Middle frontal gyrus (tissue), 1 donor: Measurements from ENCODE around the gene NF1.
"Not testable (repeated sequence)": the region's sequence is repeated elsewhere in the genome, so short reads cannot be mapped to it uniquely, and the experiment has no call there.

ENCODE experiments used
- DNase-seq: peaks from one replicate; pipeline ENCODE4 v3.0.0-alpha.2; 2015; ENCODE audit warnings: low spot score; ENCODE audit errors: extremely low spot score

The NF1 gene

DNA sequence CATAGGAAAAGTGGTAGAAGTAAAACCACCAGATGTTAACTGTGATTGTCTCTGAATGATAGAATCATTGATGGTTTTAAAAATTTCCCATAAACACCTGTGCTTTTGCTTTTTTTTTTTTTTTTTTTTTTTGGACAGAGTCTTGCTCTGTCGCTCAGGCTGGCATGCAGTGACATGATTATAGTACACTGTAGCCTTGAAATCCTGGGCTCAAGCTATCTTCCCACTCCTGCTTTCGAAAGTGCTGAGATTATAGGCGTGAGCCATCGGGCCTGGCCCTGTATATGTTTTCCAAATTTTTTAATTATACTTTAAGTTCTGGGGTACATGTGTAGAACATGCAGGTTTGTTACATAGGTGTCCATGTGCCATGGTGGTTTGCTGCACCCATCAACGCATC lies 80.5 kb downstream of the NF1 start:
- DNase-seq = no peak

DNA sequence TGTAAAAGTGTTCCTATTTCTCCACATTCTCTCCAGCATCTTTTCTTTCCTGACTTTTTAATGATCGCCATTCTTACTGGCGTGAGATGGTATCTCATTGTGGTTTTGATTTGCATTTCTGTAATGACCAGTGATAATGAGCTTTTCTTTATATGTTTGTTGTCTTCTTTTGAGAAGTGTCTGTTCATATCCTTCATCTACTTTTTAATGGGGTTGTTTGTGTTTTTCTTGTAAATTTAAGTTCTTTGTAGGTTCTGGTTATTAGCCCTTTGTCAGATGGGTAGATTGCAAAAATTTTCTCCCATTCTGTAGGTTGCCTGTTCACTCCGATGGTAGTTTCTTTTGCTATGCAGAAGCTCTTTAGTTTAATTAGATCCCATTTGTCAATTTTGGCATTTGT lies 81.4 kb downstream of the NF1 start:
- not testable (repeated sequence) for DNase-seq

DNA sequence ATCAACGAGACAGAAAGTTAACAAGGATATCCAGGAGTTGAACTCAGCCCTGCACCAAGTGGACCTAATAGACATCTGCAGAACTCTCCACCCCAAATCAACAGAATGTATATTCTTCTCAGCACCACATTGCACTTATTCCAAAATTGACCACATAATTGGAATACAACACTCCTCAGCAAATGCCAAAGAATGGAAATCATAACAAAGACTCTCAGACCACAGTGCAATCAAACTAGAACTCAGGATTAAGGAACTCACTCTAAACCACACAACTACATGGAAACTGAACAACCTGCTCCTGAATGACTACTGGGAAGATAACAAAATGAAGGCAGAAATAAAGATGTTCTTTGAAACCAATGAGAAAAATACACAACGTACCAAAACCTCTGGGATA lies 84.2 kb downstream of the NF1 start:
- DNase-seq = not testable (repeated sequence)

DNA sequence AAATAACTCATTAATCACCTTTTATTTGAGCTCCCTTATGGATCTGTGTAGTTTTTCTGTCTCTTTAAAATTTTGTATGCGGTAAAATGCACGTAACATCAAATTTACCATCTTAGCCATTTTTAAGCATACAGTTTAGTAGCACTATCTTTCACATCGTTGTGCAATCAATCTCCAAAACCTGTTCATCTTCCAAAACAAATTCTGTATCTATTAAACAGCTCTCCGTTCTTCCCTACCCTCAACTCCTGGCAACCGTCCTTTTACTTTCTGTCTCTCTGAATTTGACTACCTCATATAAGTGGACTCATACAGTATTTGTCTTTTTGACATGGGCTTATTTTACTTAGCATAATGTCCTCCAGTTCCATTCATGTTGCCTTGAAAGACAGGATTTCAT lies 100.5 kb downstream of the NF1 start:
- DNase-seq = no peak

DNA sequence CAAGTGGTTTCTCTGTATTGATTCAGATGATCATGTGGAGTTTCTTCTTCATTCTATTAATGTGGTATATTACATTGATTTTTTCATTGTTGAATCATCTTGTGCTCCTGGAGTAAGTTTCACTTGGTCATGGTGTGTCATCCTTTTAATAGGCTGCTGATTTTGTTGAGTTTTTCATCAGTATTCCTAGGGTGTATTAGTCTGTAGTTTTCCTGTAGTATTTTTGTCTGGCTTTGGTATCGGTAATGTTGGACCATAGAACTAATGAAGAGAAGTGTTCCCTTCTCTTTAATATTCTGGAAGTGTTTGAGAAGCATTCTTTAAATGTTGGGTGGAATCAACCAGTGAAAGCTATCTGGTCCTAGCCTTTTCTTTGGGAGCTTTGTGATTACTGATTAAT lies 103.2 kb downstream of the NF1 start:
- DNase-seq = no peak

DNA sequence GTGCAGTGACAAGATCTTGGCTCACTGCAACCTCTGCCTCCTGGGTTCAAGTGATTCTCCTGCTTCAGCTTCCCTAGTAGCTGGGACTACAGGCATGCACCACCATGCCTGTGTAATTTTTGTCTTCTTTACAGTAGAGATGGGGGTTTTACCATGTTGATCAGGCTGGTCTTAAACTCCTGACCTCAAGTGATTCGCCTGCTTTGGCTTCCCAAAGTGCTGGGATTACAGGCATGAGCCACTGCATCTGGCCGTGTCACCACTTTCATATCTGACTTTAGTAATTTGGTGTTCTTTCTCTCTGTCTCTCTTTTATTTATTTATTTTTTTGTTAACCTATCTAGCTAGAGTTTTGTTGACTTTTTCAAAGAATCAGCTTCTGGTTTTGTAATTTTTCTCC lies 103.9 kb downstream of the NF1 start:
- DNase-seq = not testable (repeated sequence)

DNA sequence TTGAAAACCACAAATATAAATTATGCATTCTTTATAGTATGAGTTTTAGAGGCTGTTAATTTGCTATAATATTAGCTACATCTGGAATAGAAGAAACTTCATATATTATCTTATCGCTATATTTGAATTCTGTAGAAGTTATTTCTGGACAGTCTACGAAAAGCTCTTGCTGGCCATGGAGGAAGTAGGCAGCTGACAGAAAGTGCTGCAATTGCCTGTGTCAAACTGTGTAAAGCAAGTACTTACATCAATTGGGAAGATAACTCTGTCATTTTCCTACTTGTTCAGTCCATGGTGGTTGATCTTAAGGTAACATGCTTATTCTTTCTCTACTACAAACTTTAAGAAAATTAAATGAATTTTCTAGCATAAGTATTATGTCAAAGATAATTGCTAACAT lies 105.5 kb downstream of the NF1 start:
- no peak for DNase-seq

DNA sequence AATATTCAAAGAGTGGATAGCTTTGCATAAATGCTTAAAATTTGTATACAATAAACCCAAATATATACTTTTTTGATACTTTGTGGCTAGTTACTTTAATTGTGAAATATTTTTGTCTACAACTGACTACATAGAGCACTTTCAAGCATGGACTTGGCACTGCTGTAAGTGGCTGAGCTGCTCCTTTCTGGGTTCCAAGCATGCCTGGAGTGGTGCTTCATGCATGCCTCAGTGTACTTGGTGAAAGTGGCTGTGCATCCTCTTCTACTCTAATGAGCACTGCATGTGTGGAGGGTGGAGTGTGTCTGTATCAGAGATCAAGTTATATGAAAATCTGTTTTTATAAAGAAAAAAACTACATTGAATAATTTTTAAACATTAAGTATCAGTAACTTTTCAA lies 108.2 kb downstream of the NF1 start:
- no peak for DNase-seq

DNA sequence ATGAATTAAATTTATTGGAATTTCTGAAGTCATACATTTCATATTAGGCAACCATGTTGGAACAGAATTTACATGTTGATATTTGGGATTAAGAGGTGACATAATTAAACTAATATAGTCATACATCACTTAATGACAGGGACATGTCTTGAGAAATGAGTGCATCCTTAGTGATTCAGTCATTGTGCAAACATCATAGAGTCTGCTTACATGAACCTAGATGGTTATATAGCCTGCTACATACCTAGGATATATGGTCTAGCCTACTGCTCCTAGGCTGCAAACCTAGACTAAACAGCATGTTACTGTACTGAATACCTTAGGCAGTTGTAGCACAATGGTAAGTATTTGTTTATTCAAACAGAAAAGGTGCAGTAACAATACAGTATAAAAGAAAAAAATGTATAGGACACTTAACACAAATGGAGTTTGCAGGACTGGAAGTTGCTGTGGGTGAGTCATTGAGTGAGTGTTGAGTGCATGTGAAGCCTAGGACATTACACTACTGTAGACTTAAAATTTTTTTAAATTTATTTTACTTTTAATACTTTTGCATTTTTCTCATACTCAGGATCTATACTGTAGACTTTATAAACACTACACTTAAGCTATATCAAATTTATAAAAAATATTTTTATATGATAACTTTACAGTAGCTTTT lies 116.7 kb downstream of the NF1 start:
- DNase-seq = no peak

DNA sequence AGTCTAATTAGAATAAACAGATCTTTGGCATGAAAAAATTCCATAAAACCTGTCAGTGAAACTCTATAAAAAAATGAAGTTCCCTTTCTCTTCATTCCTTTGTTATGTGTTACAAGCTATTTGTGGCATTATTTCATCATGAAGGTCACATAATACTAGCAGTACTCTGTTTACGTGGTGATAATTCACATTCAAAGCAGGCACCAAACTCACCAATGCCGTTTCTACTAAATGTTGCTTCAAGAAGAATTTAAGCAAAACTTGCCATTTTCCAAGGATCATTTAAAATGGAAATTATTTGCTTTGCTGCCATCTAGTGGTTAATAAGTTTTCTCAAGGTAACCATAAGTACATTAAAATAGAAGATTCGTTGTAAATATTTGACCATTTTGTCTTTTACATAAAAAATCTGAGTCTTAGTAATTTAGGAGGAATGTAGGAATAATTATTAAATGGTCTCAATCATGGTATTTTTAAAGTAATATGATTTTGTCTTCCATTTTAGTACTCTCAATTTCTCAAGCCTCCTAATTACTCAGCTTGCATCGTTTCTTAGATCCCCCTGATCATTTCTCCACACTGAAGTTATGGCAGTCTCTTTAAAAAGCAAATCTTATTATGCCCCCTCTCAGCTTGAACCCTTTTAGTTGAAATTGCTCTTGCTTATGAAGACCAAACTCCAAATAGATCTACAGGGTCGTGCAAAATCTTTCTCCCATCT lies 121.4 kb downstream of the NF1 start:
- peak; percentile 55 for DNase-seq

DNA sequence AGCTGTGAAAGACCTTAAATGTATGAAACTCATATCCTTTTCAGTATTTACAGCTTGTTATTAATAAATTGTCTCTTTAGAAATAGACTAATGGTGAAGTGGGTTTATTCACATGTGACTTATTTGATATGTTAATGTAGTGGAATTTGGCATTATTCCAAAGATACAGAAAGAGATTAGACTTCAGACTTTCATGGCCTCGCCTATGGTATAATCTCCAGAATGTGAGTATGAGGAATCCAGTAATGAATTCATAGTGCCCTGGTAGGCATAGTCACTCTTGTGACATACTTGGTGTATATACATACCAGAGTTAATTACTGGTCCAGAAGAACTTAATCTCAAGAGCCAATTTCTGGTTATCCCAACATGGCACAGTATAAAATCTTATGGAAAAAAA lies 129.6 kb downstream of the NF1 start:
- no peak for DNase-seq

DNA sequence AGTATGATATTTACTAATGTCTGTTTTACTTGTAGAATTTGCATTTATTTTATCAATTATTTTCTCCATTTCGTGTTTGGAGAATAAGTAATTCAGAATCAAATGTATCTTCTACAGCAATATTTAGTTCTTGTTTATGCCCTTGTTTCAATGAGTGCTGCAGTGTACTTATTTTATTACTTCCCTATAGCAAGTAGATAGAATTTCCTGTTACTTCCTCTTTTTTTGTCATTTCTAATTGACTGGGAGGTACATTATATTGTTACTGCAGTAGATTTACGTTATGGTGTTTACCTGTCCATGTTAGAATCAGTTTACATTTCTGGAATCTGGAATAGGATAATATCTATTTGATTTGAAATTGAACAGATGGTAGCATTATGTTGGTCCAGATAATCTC lies 131.1 kb downstream of the NF1 start:
- no peak for DNase-seq

DNA sequence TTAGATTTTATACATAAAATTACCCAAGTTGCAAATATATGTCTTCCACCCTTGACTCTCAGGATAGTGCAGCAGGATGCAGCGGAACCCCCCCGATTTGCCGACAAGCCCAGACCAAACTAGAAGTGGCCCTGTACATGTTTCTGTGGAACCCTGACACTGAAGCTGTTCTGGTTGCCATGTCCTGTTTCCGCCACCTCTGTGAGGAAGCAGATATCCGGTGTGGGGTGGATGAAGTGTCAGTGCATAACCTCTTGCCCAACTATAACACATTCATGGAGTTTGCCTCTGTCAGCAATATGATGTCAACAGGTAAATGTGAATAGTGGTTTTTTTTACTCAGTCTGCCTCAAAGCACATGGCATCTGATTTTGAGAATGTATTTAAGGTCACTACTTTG lies 131.6 kb downstream of the NF1 start:
- no peak for DNase-seq

DNA sequence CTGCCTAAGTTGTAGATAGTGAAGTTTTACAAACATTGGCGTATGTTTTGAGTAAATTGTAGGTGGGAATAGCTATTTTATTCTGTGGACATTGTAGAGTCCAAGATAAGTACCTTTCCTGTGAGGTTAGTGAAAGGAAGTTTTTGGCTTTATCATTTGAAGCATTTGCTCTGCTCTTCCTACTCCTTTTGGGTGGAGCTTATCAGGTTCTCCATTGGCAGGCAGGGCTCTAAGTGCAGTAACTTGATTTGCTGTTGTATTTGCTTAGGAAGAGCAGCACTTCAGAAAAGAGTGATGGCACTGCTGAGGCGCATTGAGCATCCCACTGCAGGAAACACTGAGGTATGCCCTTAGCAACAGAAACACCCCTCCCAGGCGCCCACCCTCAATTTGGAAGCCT lies 132.2 kb downstream of the NF1 start:
- DNase-seq = no peak

DNA sequence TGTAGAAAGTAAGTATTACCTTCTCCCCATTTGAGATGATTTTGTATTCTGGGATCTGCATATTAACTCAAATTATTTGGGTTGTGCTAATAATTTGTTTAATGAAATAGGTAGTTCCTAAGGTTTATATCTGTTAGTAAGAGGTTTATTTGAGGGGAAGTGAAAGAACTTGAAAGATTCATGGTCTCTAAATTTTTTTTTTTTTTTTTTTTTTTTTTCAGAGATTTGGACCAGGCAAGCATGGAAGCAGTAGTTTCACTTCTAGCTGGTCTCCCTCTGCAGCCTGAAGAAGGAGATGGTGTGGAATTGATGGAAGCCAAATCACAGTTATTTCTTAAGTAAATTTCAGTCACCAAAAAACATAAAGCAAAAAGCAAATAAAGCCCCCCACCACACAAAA lies 137.1 kb downstream of the NF1 start:
- no peak for DNase-seq

DNA sequence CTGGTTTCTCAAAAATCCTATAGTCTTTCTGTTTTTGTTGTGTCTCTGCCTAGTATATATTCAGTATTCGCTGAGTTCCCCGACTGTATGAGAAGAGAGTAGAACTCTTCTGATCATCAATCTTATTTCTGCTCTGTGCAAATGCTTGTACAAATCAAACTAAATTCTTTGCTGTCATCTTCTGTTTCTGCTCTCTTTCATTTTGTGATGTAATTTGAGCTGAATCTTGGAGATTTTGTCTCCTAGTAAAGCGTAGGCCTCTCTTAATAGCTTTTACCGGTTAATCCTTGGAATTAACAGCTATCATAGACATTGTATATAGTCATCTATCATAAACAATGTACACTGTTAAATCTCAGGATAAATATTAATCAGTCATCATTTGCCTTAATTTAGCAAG lies 140.3 kb downstream of the NF1 start:
- no peak for DNase-seq

DNA sequence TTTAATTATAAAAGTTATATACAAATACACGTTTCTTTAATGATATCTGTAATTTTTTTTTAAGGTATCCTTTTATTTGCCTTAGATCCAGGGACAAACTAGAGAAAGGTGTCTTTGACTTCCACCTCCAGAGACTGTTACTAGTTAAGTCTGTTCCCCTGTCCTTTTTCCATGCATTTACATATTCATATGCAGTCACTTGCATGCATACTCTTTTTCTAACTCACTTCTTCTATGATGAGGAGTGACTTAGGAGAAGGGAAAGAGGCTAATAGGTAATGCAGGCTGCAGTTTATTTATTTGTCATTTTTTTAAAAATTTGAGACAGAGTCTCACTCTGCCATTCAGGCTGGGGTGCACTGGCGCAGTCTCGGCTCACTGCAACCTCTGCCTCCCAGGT lies 141.4 kb downstream of the NF1 start:
- no peak for DNase-seq

DNA sequence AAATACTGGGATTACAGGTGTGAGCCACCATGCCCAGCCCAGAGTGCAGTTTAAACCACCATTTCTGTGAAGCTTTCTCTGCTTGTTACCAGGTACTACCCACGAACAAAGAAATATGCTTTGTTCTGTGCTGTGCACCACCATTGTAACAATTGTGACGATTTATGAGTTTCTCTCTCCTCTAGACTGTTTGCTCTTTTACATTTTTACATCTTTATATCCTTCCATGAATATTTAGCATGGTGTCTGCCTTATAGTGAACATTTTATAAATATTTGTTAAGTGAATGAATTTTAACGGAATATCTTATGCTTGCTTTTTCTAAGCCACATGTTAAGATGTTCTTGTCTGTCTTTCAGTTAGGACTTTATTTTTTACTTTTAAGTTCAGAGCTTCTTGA lies 141.9 kb downstream of the NF1 start:
- no peak for DNase-seq

DNA sequence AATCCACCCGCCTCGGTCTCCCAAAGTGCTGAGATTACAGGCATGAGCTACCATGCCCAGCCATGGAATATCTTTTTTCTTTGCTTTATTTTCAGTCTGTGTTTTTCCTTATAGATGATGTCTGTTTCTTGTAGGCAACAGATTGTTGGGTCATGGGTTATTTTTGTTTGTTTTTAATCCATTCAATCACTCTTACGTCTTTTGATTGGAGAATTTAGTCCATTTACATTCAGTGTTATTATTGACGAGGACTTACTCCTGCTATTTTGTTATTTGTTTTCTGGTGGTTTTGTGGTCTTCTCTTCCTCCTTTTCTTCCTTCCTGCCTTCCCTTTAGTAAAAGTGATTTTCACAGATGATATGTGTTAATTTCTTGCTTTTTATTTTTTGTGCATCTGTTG lies 146.3 kb downstream of the NF1 start:
- no peak for DNase-seq

DNA sequence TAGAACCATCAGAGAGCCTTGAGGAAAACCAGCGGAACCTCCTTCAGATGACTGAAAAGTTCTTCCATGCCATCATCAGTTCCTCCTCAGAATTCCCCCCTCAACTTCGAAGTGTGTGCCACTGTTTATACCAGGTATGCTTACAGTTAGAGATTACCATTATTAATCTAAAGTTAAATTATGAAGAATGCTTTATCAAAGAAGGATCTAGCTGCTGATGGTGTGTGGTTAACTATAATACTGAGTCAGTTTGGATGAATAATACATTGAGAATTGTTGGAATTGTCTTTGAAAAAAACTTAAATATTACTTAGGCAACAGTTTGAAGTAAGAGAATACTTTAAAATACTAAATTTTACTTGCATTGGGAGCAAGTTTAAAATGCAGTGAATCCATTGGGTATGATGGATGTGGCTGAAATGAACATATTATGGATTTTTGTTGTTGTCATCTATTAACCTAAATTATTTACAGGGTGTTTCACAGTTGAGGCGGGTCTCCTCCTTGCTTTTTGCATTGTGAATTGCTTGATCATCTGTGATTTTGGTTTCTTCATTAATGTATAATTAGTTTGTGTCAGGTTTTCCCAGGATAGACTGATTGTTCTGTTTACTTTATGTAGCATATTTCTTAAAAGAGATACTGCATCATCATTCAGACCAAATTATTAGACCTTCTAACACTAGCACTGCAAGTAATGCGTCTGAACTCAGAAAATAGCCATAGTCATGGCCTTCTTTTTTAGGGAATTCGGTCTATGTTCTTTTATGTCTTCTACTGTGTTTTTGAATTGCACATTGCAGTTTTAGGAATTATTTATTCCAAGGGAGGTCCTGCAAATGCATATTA lies 154.4 kb downstream of the NF1 start:
- DNase-seq = no peak

DNA sequence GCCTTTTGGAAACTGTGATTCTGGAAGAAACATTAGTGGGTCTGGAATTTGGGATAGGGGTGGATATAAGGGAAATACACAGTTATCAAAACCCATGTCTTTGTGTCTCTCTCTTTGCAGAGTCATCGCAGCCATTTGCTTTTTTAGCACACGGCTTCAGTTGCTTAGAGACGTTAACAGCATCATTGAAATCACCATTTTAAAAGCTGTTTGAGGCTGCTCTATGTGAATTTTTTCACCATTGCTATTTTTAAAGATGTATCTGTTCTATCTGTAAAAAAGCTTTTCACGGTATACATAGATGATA lies 155.0 kb downstream of the NF1 start:
- no peak for DNase-seq

DNA sequence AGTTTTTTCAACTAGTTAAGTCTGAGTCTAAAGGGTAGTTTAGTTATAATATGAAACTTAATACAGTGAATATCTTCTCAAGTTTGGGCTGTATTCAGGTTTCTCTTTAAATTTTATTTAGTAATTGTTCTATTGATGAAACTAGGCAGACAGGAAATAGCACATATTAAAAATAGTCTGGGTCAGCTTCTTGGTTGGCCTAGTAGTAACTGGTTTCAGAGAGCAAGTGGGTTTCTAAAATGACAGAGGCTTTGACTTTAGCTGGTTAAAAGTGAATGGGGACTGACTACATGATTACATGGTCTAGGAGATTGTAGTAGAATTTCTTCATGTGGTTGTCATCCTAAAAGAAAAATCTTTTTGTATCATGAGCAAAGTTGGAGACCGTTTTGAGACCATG lies 155.5 kb downstream of the NF1 start:
- DNase-seq = no peak
